ENCODE measurements around the gene CFAP299.

The CFAP299 gene

GRCh38 chr4:80425124-80426100, 89.9 kb downstream of the CFAP299 start:
- Histone ChIP-seq H3K4me1 (ENCODE audit: low read length) (no peaks in the 10 kb centered on the region), H3K27me3 (replicated peaks; ENCODE audit: insufficient read depth, low read length) (no peaks in the 10 kb centered on the region), H3K4me3 (ENCODE audit: low read length) (no peak overlapping the region), H2AFZ (ENCODE audit: low read length) (no peak overlapping the region), H3K36me3 (replicated peaks; ENCODE audit: insufficient read depth, low read length) (no peaks in the 10 kb centered on the region), H4K20me1 (ENCODE audit: insufficient read depth, low read length) (no peaks in the 10 kb centered on the region), H3K27ac (ENCODE audit: low read length) (no peak overlapping the region), H3K9me3 (replicated peaks; ENCODE audit: insufficient read depth, low read length) (no peaks in the 10 kb centered on the region), H3F3A (ENCODE audit: insufficient read depth, low read length) (no peaks in the 10 kb centered on the region), H3K79me2 (ENCODE audit: low read length) (no peaks in the 10 kb centered on the region), H3K9me2 (replicated peaks; ENCODE audit: insufficient read depth, low read length) (no peaks in the 10 kb centered on the region), H3K4me2 (ENCODE audit: low read depth, low read length) (no peak overlapping the region), H3K9ac (ENCODE audit: low read length) (no peak overlapping the region)
- DNase-seq = no peak
- TF ChIP-seq CTCF (IDR thresholded peaks at IDR 0.05; ENCODE audit: low read length) (no peak), EZH2 (optimal IDR thresholded peaks at IDR 0.05; ENCODE audit: low read depth, low read length) (no peak), EZH2phosphoT487 (IDR thresholded peaks at IDR 0.05; ENCODE audit: low read length) (no peak)

- H3K4me1 ChIP-seq (ENCODE audit: low read length) = no peaks in the 10 kb centered on the region
- H3F3A ChIP-seq (ENCODE audit: insufficient read depth, low read length) = no peaks in the 10 kb centered on the region
- H2AFZ ChIP-seq (ENCODE audit: low read length) = no peak overlapping the region
- H3K9me3 ChIP-seq (replicated peaks; ENCODE audit: insufficient read depth, low read length) = no peaks in the 10 kb centered on the region
- H3K79me2 ChIP-seq (ENCODE audit: low read length) = no peaks in the 10 kb centered on the region
- H3K27ac ChIP-seq (ENCODE audit: low read length) = no peak overlapping the region
- H3K9me2 ChIP-seq (replicated peaks; ENCODE audit: insufficient read depth, low read length) = no peaks in the 10 kb centered on the region
- H4K20me1 ChIP-seq (ENCODE audit: insufficient read depth, low read length) = no peaks in the 10 kb centered on the region
- no peak overlapping the region for H3K4me2 ChIP-seq (ENCODE audit: low read depth, low read length)
- H3K36me3 ChIP-seq (replicated peaks; ENCODE audit: insufficient read depth, low read length) = no peaks in the 10 kb centered on the region
- no peaks in the 10 kb centered on the region for H3K27me3 ChIP-seq (replicated peaks; ENCODE audit: insufficient read depth, low read length)
- H3K9ac ChIP-seq (ENCODE audit: low read length) = no peak overlapping the region
- no peak overlapping the region for H3K4me3 ChIP-seq (ENCODE audit: low read length)
- DNase-seq = no peak
- TF ChIP-seq CTCF (IDR thresholded peaks at IDR 0.05; ENCODE audit: low read length) (no peak), EZH2 (optimal IDR thresholded peaks at IDR 0.05; ENCODE audit: low read depth, low read length) (no peak), EZH2phosphoT487 (IDR thresholded peaks at IDR 0.05; ENCODE audit: low read length) (no peak)
Measured at GRCh38 chr4:80431203-80431965, 95.9 kb downstream of the CFAP299 start.

GRCh38 chr4:80434238-80434637, 98.7 kb downstream of the CFAP299 start:
- Histone ChIP-seq H3K4me2 (ENCODE audit: low read depth, low read length) (no peak overlapping the region), H3K9me3 (replicated peaks; ENCODE audit: insufficient read depth, low read length) (no peaks in the 10 kb centered on the region), H3K27ac (ENCODE audit: low read length) (no peak overlapping the region), H4K20me1 (ENCODE audit: insufficient read depth, low read length) (no peaks in the 10 kb centered on the region), H3K9ac (ENCODE audit: low read length) (no peak overlapping the region), H3F3A (ENCODE audit: insufficient read depth, low read length) (no peaks in the 10 kb centered on the region), H3K36me3 (replicated peaks; ENCODE audit: insufficient read depth, low read length) (no peaks in the 10 kb centered on the region), H3K4me1 (ENCODE audit: low read length) (no peaks in the 10 kb centered on the region), H3K9me2 (replicated peaks; ENCODE audit: insufficient read depth, low read length) (no peaks in the 10 kb centered on the region), H3K27me3 (replicated peaks; ENCODE audit: insufficient read depth, low read length) (no peaks in the 10 kb centered on the region), H2AFZ (ENCODE audit: low read length) (no peak overlapping the region), H3K79me2 (ENCODE audit: low read length) (no peaks in the 10 kb centered on the region), H3K4me3 (ENCODE audit: low read length) (no peak overlapping the region)
- TF ChIP-seq CTCF (IDR thresholded peaks at IDR 0.05; ENCODE audit: low read length) (no peak), EZH2 (optimal IDR thresholded peaks at IDR 0.05; ENCODE audit: low read depth, low read length) (no peak), EZH2phosphoT487 (IDR thresholded peaks at IDR 0.05; ENCODE audit: low read length) (no peak)
- no peak for DNase-seq

Measured in MM.1S (cell line).